NCI-H1694 (cell line): Measurements from ENCODE around the gene REXO1.

Source experiments
- DNase-seq: peaks from one replicate; lab custom pipeline; 2025; lab: John Stamatoyannopoulos, UW

Gene REXO1

DNA sequence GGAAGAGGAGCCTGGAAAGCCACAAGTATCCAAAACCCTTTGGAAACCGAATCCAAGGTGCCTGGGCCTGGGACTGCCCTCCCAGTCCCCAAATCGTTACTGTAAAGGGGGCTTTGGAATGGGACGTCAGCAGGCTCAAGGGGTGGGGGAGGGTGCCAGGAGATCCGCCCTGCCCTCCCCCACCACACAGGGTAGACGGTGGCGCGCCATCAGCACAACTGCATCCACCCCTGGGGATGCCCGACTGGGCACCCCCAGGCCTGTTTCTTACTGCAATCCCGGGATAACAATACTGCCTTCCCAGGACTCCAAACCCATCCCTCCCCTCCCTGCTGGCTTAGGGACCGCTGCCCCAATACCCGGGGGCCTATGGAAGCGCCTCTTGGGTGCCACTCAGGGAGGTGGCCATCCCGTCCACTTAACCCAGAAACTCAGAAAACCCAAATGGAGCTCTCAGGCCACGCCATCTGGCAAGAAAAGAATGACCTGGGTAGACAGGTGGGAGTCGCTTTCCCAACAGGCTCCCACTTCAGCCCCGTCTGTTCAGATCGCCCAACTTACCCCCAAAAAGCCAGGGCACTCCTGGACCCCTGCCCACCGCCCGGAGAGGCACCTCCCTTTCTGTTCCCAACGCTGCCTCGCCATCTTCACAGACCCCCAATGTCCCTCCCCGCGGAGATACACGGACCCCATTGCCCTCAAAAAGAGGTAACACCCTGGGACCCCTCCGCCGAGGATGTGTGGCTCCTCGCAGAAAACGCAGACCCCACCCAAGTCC, 12.7 kb upstream of the REXO1 start:
- no peak for DNase-seq

DNA sequence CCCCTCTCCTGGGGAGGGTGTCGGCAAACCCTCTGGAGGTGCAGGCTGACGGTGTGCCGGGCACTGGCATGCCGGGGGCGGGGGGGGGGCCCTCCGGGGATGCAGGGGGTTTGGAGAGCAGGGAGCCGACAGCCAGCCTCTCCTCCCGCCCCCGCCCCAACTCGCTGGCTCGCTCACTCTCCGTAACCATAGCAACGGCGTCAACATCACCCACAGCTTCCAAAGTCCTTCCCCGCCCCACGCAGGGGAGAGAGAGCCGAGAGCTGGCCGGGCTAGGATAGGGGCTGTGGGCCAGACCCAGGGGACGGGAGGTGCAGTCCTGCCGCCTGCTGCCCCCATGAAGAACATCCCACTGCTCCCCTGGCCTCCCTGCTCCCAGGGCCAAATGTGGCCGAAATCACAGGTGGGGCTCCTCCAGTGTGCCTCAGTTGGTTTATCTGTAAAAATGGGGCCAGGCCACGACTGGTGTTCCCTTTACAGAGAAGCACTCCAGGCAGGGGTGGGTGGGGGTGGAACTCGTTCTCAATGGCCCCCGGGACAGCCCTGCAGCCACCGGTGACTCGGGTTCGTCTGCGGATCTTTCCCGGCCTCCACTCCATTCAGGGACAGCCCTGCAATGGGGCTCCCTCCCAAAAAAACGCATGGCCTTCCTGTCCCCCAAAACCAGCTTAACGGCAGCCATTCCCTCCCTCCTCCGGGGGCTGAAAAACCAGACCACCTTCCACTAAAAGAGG, 11.9 kb upstream of the REXO1 start:
- DNase-seq: no peak

DNA sequence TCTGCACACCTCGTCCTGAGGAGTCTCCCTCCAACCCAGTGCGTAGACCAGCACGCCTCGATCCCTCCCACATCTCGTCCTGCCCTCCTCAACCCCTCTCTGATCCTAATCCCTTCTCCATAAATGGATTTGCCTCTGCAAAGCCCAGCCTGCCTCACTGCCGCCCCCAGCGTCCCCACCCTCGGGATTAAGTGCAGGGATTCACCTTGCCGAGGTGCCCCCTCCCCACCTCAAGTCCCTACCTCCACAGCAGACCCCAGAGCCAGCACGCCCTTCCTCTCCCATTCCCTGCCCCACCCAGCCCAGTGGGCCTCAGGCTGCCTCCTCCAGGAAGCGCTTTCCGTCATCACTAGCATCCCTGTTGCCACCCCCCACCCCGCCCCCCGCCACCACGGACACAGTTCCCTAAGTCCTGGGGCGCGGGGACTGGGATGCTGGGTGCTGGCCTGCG, 11.1 kb upstream of the REXO1 start:
- DNase-seq: no peak

DNA sequence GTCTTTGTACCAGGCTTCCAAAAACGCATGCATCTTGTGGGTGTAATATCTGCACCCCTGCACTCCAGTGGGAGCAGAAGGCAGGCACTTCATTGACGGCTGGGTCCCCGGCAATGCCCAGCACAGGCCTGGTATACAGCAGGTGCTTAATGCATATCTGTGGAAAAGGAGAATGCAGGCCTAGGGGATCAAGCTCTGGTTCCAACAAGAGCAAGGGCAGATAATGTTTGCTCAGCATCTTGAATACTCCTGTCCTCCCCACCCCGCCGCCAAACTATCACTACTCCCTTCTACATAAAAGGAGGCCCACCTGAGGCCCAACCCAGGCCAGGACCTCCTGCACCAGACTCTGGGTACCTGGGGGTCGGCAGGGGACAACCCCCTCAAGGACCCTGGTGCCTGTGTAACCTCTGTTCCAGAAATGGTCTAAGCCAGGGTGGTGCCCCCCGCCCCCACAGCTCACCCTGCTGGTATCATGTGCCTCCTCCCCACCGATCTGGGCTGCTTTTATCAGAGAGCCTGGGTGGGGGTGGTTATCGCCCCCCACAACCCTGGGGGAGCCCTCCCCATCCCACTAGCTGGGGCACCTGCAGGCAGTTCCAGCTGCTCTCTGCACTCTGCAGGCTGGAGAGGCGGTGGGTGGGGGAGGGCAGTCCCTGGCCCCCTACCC, 10.3 kb upstream of the REXO1 start:
- DNase-seq: no peak

DNA sequence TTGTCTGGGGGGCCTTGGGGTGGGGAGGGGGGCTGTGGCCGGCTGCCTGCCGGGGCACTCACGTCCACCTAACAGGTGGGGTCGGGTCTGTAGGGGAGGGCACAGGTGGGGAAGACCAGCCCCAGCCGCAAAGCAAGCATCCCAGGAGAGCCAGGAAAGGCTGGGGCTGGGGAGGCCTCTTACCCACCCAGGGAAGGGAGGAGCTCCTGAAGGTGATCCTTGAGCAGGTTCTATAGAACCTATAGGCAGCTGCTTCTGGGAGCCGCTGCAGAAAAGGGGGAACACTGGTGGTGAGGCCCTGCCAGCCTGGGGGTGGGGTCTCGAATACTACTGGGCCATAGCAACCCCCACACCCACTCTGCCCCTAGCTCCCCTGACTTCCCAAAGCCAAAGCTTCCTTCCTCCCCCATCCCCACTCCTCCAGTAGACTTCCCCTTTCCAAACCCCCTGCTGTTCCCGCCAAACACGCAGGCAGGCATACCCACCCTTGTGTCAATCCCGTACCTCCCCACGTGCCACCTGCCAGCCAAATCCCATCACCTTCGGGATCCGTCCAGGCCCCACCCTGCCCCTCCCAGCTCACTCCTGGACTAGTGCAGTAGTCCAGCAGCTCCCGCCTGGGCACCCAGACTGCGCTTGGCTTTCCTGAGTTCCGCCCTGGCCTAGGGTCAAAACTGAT, 9.5 kb upstream of the REXO1 start:
- no peak for DNase-seq

DNA sequence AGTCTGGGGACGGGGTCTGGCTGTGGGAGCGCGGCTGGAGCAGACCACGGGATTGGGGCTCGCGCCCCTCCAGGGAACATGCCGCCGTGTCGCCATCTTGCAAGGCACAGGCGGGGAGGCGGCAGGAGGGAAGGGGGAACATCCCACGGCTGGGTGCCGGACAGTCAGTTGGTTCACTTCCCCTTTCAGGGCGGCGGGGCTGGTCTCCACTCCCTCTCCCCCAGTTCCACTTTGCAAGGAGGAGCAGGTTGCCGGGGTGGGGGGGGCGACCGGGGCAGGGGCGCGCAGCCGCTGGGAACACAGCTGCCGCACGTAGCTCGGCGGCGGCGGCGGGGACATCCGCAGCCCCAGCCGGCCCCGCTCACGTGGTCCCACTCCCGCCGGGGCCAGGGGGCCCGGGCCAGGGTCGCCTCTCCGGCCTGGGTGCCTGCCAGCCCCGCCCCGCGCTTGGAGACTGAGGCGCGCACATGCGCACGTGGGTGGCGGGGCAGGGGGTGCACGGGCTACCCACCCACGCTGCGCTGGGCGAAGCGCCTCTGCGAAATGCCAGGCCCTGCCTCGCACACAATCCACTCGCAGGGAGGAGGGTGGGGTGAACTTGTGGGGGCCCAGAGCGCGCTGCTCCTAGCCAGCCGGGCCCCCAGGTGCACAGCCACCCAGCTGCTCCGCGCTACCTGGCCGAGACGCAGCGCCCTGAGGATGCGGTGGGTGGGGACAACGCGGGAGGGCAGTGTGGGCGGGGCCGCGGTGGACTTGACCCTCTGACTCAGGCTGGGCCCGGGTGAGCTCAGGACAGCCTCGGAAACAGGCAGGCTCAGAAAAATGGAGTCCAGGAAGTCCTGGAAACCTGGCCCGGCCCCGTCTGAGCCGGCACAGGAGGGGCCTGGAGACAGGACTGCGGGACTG, 8.7 kb upstream of the REXO1 start:
- DNase-seq: no peak

DNA sequence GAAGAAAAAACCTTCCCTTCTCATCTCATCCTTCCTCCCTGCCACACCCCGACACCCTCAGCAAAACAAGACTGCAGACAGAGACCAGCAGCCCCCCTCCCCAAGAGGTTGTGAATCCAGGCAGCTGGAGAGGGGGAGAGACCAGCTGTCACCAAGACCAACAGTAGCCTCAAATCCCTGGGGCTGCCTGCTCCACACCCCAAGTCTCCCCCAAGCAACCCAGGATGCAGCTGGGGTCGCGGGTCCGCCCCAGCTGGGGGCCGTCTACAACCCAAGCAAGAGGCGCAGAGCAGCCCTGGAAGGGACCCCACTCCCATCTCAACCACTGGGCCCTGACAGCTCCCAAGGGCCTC, 8.0 kb upstream of the REXO1 start:
- DNase-seq: no peak

DNA sequence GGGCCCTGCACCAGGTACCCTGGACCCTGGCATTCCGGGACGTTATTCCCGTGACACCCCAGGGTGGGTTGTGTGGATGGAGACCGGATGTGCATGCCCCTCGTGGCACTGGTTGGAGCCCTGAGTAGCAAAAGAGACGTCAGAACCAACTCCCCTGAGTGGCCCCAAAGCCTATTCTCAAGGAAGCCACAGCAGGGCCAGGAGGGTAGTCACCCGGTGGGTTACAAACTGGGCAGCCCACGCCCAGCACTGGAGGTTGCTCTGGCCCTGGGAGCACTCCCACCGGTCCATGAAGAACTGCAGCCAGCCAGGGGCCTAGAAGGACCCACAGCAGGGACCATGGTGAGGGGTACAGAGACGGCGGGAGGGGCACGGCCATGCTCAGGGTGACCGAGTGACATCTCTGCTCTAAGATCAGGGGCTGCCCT, 7.6 kb upstream of the REXO1 start:
- DNase-seq: no peak

DNA sequence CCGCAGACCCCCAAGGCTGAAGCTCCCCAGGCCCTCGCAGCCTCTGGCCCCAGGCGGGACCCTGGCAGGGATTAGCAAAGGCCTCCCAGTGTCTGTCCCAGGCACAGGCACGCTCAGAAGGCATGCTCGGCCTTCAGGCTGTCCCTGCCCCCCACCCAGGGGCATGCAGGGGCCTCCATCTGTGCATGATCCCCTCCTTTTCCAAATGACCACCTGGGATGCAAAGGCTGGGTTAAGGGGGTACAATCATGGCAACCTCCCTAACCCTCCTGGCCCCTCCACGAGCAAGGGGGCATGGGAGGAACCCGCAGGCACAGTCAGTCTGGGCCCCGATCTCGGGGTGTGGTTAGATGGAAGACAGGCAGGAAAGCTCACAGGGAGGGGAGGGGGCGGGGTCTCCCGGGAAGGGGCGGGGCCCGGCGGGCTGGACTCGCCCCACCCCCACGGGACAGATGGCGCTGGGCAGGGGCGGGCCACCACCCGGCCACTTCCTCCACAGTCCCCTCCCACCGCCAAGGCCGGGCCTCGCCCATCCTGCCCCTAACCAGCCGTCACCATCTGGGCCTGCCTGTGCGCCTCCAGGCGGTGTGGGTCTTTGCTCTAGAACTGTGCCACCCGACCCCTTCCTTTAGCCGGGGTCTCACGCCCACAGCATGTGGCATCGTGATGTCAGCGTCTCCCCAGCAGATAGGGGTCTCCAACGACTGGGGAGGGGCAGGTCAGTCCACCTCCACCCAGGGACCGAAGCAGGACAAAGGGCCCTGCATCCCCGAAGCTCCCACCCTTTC, 7.0 kb upstream of the REXO1 start:
- DNase-seq: peak; percentile 85

DNA sequence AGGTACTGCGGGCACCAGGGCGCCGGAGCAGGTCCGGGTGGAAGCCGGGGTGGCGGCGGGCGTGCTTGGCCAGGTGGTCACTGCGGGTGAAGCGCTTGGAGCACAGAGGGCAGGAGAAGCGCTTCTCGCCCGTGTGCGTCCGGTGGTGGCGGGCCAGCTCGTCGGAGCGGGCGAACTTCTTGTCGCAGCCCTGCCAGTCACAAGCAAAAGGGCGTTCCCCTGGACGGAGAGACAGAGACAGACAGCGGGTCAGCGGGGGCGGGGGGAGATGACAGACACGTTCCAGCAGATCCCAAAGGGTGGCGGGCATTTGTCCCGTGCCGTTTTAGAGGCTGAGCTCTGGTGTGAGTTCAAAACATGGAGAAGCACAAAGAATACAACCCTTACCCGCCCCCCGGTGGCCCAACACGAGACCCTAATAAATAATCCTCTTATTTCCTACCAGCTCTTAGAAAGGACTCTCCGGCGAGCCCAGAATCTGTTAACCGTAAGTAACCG, 6.3 kb upstream of the REXO1 start:
- DNase-seq: no peak

DNA sequence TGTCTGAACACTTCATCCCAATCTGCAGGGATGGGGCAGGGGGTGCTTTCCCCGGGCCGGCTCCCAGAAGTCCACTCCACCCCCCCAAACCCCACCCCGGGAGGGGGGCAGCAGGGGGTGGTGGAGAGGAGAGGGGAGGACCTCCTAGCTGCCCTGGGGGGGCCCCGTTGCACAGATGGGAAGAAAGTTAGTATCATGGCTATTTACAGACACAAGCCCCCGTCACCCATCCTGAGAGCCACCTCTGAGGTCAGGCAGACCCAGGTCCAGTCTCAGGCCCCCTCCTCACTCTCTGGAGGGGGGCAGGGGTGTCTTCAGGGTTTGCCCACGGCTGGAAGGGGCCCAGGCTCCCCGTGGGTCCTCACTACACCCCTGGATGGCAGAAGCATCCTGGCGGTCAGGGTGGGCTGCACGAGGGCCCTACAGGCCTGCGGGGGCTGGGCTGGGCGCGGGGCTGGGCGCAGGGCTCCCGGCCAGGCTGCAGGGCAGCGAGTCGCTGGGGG, 5.8 kb upstream of the REXO1 start:
- DNase-seq: no peak

DNA sequence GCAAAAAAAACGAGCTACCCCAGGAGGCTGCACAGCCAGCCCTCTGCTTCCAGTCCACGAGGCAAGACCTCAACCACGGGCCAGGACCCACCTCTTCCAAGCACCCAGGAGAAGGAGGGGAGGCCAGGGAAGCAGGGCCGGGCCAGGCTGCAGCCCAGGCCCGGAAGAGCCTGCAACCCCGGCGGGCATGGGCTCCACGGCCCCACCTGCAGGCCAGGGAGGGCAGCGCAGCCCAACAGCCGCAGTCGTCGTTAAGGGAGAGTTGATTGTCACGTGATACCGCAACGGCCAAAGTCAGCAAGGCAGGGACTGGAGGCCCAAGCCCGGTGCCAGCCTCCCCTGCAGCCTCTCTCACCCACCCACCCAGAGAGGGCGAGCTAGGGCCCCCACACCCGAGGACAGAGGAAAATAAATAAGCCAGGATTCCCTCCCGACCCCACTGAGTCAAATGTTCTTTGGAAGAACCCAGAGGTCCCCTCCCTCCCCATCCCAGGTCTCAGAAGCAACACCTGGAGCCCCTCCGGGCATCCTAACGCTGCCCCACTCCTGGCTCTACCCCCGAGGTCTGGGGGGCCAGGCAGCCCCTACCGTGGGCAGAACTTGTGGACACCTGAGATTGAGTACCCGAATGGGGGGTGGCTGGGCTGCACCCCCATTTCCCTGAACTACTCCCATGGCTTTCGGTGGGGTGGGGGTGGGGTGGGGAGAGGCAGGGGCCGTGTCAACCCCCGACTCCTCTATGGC, 5.2 kb upstream of the REXO1 start:
- DNase-seq: peak; percentile 39

DNA sequence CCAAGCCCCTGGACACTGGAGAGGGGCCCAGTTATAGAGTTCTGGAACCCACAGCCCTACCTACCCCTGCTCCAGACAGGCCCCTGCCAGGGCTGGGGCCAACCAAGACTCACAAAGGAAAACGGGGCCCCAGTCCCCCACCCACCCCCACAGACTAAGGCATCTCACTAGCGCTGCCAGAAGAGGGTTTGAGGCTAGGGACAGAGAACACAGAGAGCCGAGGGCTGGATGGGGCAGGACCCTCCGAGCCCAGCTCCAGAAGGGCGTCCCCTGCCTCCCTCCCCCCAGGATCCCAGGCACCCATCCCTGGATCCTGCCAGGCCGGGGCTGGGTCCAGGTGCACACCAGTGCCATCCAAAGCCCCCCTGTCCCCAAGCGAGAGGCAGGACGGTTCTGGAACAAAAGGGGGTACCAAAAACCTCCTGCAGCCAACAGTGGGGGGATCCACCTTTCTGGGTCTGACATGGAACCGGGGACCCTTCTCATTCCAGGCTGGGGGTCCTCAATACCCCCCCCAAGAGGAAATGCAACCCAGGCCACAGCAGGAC, 4.4 kb upstream of the REXO1 start:
- DNase-seq: no peak

DNA sequence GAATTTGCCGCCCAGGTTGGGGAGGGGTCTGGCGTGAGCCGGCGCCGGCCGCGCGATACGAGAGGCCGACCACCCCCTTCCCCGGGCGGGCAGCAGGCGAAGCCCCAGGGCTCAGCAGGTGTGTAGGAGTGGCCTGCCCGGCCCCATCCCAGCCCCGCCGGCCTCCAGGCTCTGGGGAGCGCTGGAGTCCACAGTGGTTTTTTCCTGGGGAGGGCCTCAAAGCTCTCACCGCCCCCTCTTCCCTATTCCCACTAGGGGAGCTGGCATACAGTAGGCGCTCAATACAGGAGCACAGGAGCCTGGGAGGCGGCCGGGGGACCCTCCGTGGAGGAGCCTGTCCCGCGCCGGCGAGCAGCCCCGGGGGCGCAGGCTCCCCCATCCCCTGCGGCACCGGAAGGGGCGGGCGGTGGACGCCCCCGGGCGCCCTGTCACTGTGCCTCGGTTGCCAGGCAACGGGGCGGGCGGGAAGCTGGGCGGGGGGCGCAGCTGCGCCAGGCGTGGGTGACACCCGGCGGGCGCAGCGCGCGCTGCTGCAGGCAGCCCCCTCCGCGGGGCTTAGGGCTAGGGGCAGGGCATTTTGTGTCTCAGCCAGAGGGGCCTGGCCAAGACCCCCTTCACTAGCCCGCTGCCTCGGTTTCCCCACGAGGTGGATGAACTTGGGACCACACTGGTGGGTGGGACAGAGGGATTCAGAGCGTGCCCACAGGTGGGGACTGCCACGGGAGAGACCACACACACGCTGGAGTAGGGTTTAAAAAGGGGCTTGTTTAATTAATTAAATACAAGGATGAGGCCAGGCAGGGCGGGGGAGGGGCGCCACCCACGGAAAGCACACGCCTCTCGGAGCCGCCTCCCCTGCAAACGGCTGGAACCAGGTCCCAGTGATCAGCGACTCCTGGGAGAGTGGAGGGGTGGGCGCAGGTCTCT, 3.6 kb upstream of the REXO1 start:
- no peak for DNase-seq

DNA sequence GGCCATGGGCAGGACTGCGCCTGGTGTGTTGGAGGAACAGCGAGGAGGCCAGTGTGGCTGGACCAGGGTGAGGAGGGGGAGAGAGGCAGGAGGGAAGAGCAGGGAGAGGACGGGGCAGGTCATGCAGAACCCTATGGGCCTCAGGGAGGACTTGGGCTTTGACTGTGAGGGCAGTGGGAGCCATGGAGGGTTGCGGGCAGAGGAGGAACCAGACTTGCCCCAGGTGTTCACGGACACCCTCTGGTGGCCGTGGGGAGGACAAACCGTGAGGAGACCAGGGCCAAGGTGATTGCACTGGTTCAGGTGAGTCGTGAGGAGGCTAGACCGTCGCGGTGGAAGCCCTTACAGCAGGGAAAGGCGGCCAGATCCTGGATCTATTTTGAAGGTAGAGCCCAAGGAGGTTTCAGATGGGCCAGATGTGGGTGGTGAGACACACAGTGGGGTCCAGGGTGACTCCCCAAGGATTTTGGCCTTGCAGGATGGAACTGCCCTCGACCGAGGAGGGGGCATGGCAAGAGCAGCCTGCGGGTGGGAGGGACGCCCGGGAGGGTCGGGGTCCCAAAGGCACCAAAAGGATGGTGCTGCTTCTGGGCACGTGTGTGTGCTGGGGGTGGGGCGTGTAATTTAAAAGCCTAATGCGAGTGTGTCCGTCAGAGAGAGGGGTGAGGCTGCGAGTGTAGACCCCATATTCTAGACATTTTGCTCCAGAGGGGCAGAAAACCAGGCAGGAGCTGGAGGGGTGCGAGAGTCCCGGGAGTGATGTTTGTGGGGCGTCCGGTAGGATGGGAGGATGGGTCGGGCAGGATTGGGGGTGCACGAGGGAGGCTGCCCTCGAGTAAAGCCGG, 2.7 kb upstream of the REXO1 start:
- no peak for DNase-seq

DNA sequence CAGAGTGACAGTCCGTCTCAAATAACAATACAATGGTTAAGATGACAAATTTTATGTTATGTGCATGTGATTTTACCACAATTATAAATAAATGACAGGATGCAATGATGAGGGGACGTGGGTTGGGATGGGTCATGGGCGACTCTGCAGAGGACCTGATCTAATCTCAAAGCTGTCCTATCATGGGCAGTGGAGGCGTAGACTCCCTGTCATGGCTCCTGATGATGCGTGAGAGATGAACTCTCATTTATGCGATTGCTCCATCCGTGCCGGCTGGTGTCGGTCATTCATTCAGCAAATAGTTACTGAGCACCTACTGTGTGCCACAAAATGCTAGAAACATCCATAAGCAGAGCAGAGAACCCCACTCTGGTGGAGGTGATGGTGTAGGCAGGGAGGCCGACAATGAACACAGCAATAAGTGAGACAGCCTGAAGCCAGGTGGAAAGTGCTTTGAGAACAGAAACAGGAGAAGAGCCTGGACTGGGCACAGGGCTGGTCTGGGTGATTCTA, 1.7 kb upstream of the REXO1 start:
- DNase-seq: no peak

DNA sequence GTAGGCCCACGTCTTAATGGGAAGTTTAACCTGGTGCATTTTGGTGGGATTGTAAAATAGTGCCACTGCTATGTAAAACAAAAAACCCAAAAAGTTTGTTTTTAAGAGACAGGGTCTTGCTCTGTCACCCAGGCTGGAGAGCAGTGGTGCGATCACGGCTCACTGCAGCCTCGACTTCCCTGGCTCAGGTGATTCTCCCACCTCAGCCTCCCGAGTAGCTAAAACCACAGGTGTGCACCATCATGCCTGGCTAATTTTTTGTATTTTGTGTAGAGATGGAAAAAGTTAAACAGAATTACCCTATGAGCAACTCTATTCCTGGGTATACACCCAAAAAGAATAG, 820 bp upstream of the REXO1 start:
- DNase-seq: no peak
